ENCODE results near the gene TRA2A. TPM values are rescaled to one million over a fixed set of nuclear protein-coding genes. Genes with fewer than 3 reads are reported as not detected.

TRA2A gene
- polyA plus RNA-seq, 2 donors = 54.6 to 93.7 TPM

DNA sequence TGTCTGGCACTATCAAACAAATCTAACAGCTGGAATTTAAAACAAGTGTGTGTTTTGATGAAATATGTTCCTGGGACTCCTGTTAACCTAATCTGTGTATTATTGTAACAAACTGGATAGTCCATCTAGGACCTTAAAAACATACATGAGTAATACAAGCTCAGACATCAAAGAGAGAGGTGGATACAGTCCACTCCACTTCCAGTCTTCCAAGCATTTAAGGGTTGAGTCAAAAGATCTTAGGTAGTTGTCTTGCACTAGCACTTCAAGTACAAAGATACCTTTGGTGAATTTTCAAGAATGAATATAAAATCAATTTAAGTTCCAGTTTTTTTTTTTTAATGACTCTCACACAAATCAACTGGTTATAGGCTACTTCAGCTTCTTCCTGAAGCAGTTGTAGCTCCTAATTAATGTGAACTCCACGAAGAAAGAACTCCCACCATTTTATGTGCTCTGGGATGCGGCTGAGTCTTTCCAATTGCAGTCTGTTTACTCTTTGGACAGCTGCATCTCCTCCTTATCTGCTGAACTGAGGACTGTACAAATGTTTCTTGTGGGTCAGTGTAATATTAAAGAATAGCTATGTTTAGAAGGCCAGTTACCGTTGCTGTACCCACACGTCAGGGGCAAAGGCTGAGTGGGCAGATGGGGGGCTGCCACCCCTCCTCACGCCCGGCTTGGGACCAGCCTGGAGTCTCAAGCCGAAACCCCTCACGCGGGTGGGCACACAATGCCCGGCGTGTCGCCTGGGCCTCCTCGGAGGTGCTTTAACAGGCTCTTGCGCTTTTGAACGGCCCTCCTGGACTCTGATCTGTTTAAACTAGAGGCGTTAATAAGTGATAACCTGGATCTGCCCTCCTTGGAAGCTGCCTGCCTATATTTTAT, 58.6 kb downstream of the TRA2A start:
- Histone ChIP-seq H3K27ac (ENCODE audit: low read depth in 2 of 2, low read length in 1 of 2) (no peak overlapping the region), H3K27me3 (ENCODE audit: control insufficient read depth in 1 of 2, insufficient read depth in 2 of 2, low read length in 2 of 2) (peaks cover 0 to 46% of the 10 kb centered on the region in 2 donors), H3K36me3 (ENCODE audit: control insufficient read depth in 2 of 2, insufficient read depth in 2 of 2, low read length in 1 of 2) (no peaks in the 10 kb centered on the region), H3K4me1 (ENCODE audit: control insufficient read depth in 2 of 2, insufficient read depth in 2 of 2, low read length in 1 of 2) (peaks cover 17 to 24% of the 10 kb centered on the region in 2 donors), H3K9me3 (ENCODE audit: control insufficient read depth in 2 of 2, insufficient read depth in 1 of 2, low read depth in 1 of 2, low read length in 1 of 2) (peaks cover 0 to 4% of the 10 kb centered on the region in 2 donors), H3K4me3 (ENCODE audit: low read depth in 1 of 2, low read length in 2 of 2) (peak overlapping the region in 1 of 2 donors; percentile 47)
- 24 to 30% methylated on average over 16 of the region's 16 CpGs for WGBS, 2 donors

DNA sequence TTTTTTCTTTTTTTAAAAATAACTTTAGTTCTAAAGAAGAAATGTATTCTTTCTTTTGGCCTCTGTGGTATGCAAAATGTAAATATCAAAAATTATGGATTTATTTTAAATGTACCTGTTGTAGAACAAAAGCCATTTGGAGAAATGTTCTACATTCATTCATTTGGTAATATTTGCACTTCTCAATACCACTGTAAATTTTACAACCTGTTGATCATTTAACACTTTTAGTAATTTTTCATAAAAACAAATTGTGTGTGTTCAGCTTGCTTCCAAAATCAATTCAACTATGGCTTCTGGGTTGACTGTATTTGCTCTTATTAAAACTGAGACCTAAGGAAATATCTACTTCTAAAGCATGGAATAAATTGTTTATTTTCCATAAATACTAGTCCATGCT, 59.2 kb downstream of the TRA2A start:
- H3K36me3 ChIP-seq (ENCODE audit: control insufficient read depth in 2 of 2, insufficient read depth in 2 of 2, low read length in 1 of 2) = no peaks in the 10 kb centered on the region
- H3K27ac ChIP-seq (ENCODE audit: low read depth in 2 of 2, low read length in 1 of 2) = no peak overlapping the region
- peaks cover 17 to 27% of the 10 kb centered on the region in 2 donors for H3K4me1 ChIP-seq (ENCODE audit: control insufficient read depth in 2 of 2, insufficient read depth in 2 of 2, low read length in 1 of 2)
- H3K27me3 ChIP-seq (ENCODE audit: control insufficient read depth in 1 of 2, insufficient read depth in 2 of 2, low read length in 2 of 2) = peaks cover 0 to 51% of the 10 kb centered on the region in 2 donors
- no peak overlapping the region for H3K4me3 ChIP-seq (ENCODE audit: low read depth in 1 of 2, low read length in 2 of 2)
- H3K9me3 ChIP-seq (ENCODE audit: control insufficient read depth in 2 of 2, insufficient read depth in 1 of 2, low read depth in 1 of 2, low read length in 1 of 2) = peaks cover 0 to 4% of the 10 kb centered on the region in 2 donors

DNA sequence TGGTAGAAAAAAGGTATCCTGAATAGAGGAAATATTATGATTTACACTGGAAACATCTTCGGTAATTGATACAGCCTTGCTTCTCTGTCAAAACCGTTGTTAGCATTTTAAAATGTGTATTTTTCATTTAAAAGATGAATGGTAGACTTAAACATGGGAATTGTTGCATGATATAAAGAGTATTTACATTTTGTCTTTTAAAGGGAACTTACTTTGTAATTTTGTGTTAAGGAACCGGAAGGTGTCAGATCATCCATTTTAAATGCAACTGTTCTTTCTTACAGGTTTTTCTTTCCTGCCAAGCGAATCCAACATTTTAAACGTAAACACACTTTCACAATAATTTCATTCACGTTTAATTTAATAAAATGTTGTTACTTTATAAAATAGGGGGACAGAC, 59.7 kb downstream of the TRA2A start:
- Histone ChIP-seq H3K27ac (ENCODE audit: low read depth in 2 of 2, low read length in 1 of 2) (no peak overlapping the region), H3K27me3 (ENCODE audit: control insufficient read depth in 1 of 2, insufficient read depth in 2 of 2, low read length in 2 of 2) (peaks cover 0 to 51% of the 10 kb centered on the region in 2 donors), H3K9me3 (ENCODE audit: control insufficient read depth in 2 of 2, insufficient read depth in 1 of 2, low read depth in 1 of 2, low read length in 1 of 2) (peaks cover 0 to 4% of the 10 kb centered on the region in 2 donors), H3K36me3 (ENCODE audit: control insufficient read depth in 2 of 2, insufficient read depth in 2 of 2, low read length in 1 of 2) (no peaks in the 10 kb centered on the region), H3K4me3 (ENCODE audit: low read depth in 1 of 2, low read length in 2 of 2) (no peak overlapping the region), H3K4me1 (ENCODE audit: control insufficient read depth in 2 of 2, insufficient read depth in 2 of 2, low read length in 1 of 2) (peaks cover 17 to 27% of the 10 kb centered on the region in 2 donors)
- 66 to 81% methylated on average over 6 of the region's 6 CpGs for WGBS, 2 donors

DNA sequence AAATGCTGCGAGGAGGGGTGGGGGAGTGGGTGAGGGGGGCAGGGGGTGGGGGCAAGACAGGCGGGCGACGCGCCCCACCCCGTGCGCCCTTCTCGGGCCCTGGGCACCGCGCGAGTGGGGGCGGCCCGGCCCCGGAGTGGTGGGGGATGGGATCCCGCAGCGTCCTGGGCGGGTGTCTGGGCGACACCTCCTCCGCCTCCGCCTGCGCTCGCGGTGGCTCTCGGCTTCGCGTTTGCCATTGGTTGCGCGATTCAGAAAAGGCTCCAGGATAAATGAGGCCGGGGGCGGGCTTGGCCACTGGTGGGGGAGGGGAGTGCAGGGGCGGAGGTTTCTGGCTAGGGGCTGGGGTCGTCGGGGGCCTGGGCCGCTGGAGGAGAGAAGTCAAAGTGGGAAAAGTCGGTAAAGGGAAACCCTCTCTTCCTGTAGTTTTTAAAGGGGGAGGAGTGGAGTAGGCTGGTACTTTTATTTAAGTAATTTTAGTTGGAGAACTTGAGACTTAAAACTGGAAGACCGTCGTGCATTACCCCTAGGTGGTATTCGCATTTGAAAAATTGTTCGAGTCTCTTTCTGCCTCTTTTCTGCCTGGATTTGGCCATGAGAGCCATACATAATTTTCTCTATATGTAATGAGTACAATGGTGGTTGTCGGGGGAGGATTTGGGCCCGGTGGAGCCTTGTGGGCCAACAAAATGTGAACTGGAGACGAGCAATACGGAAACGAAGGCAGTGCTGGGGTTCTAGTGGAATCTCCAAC, 60.5 kb downstream of the TRA2A start:
- H3K27me3 ChIP-seq (ENCODE audit: control insufficient read depth in 1 of 2, insufficient read depth in 2 of 2, low read length in 2 of 2) = peaks cover 0 to 51% of the 10 kb centered on the region in 2 donors
- H3K4me3 ChIP-seq (ENCODE audit: low read depth in 1 of 2, low read length in 2 of 2) = peak overlapping the region in 1 of 2 donors; percentile 65
- H3K27ac ChIP-seq (ENCODE audit: low read depth in 2 of 2, low read length in 1 of 2) = no peak overlapping the region
- no peaks in the 10 kb centered on the region for H3K36me3 ChIP-seq (ENCODE audit: control insufficient read depth in 2 of 2, insufficient read depth in 2 of 2, low read length in 1 of 2)
- peaks cover 17 to 27% of the 10 kb centered on the region in 2 donors for H3K4me1 ChIP-seq (ENCODE audit: control insufficient read depth in 2 of 2, insufficient read depth in 2 of 2, low read length in 1 of 2)
- WGBS, 2 donors = 9 to 11% methylated on average over 37 to 44 of the region's 44 CpGs
- H3K9me3 ChIP-seq (ENCODE audit: control insufficient read depth in 2 of 2, insufficient read depth in 1 of 2, low read depth in 1 of 2, low read length in 1 of 2) = peaks cover 0 to 4% of the 10 kb centered on the region in 2 donors

DNA sequence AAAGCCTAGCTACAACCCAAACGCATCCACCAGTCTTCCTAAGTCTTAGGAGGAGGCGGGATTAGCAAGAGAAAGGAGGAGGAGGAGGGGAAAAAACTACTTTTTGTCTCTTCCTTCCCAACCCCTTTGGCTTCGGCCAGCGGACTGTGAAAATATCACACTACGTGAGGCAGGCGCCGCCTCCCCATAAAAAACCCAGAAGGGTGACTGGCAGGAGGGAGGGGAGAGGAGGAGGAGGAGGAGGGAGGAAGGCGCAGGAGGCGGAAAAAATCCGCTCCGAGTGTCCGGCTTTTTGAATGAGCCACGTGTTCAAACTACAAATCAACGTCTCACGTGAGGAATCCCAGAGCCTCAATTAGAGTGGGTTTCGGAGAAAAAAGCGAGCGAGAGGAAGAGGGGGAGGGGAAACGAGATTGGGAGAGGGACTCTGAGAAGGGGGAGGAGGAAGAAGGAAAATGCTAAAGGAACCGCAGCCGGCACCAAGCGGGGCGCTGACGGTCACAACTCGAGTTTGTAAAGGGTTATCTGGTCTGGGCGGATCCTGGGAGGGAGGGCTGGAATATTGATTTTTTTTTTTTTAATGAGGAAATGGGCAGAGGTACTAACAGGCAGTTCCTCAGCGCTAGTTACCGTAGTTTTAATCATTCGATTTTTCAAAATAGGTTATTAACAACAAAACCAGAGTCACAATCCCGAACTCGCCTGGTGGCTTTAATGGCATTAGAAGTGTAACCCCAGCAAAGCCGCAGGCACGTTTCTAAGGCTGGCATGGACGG, 61.3 kb downstream of the TRA2A start, which contains the start of gene IGF2BP3:
TSS of gene IGF2BP3 (minus strand) at position 162 of the 776 bp plus-strand sequence. CDS start 381 bp downstream, outside the sequence.
- Histone ChIP-seq H3K36me3 (ENCODE audit: control insufficient read depth in 2 of 2, insufficient read depth in 2 of 2, low read length in 1 of 2) (no peaks in the 10 kb centered on the region), H3K4me1 (ENCODE audit: control insufficient read depth in 2 of 2, insufficient read depth in 2 of 2, low read length in 1 of 2) (peaks cover 17 to 27% of the 10 kb centered on the region in 2 donors), H3K4me3 (ENCODE audit: low read depth in 1 of 2, low read length in 2 of 2) (peak within 1 kb of the TSS; percentile 36 to 65), H3K9me3 (ENCODE audit: control insufficient read depth in 2 of 2, insufficient read depth in 1 of 2, low read depth in 1 of 2, low read length in 1 of 2) (peaks cover 0 to 4% of the 10 kb centered on the region in 2 donors), H3K27ac (ENCODE audit: low read depth in 2 of 2, low read length in 1 of 2) (no peak within 1 kb of the TSS), H3K27me3 (ENCODE audit: control insufficient read depth in 1 of 2, insufficient read depth in 2 of 2, low read length in 2 of 2) (peaks cover 0 to 51% of the 10 kb centered on the region in 2 donors)
- 1 to 2% methylated on average over 34 of the region's 34 CpGs for WGBS, 2 donors

DNA sequence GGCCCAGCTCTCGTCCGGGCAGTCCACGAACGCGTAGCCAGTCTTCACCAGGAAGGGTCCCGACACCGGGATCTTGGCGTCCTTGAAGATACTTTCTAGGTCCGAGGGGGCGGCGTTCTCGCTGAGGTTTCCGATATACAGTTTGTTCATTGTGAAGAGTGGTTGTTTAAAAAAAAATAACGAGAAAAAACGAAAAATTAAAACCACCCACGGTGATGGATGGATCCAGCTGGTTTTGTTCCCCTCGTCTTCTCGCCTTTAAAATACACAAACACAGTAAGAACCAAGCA, 61.9 kb downstream of the TRA2A start:
- no peak overlapping the region for H3K27ac ChIP-seq (ENCODE audit: low read depth in 2 of 2, low read length in 1 of 2)
- peaks cover 0 to 50% of the 10 kb centered on the region in 2 donors for H3K27me3 ChIP-seq (ENCODE audit: control insufficient read depth in 1 of 2, insufficient read depth in 2 of 2, low read length in 2 of 2)
- WGBS, 2 donors = 2 to 5% methylated on average over 18 of the region's 18 CpGs
- peaks cover 0 to 4% of the 10 kb centered on the region in 2 donors for H3K9me3 ChIP-seq (ENCODE audit: control insufficient read depth in 2 of 2, insufficient read depth in 1 of 2, low read depth in 1 of 2, low read length in 1 of 2)
- peaks cover 17 to 27% of the 10 kb centered on the region in 2 donors for H3K4me1 ChIP-seq (ENCODE audit: control insufficient read depth in 2 of 2, insufficient read depth in 2 of 2, low read length in 1 of 2)
- peak overlapping the region; percentile 36 to 65 for H3K4me3 ChIP-seq (ENCODE audit: low read depth in 1 of 2, low read length in 2 of 2)
- no peaks in the 10 kb centered on the region for H3K36me3 ChIP-seq (ENCODE audit: control insufficient read depth in 2 of 2, insufficient read depth in 2 of 2, low read length in 1 of 2)

DNA sequence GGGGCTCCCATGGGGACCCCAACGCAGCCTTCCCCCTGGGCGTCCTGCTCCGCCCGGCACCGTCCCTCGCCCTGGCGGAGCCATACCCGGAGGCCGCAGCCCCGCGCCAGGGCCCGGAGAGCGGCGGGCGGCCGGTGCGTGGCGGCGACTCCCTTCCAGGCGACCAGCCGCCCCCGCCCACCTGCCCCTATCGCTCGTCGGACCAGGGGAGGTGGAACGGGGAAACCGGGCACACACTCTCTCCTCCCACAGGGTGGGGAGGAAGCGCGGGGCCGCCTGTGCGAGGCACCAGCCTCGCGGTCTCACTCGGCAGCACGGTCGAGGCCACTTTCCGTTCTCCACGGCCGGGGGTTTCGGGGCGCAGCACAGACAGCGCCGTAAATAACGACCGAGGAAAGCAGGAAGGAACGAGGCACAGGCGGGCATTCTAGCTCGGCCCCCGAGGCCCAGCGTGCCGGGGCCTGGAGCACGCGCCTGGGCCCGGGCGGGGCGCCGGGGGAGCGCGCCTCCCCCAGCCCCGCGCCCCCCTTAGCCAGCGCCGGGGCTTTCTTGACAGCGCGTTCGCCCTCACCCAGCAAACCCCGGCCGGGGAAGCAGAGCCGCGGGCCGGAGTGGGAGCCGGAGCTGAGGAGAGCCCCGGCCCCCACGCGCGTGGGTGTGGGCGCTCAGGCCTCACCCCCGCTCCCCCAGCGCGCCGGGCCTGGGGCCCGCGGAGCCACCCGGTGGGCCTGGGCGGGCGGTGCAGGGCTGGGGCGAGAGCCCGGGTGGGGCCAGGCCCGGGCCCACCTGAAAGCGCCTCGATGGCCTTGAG, 62.4 kb downstream of the TRA2A start:
- no peak overlapping the region for H3K27ac ChIP-seq (ENCODE audit: low read depth in 2 of 2, low read length in 1 of 2)
- no peaks in the 10 kb centered on the region for H3K36me3 ChIP-seq (ENCODE audit: control insufficient read depth in 2 of 2, insufficient read depth in 2 of 2, low read length in 1 of 2)
- H3K4me1 ChIP-seq (ENCODE audit: control insufficient read depth in 2 of 2, insufficient read depth in 2 of 2, low read length in 1 of 2) = peaks cover 17 to 25% of the 10 kb centered on the region in 2 donors
- H3K4me3 ChIP-seq (ENCODE audit: low read depth in 1 of 2, low read length in 2 of 2) = peak overlapping the region; percentile 36 to 65
- H3K9me3 ChIP-seq (ENCODE audit: control insufficient read depth in 2 of 2, insufficient read depth in 1 of 2, low read depth in 1 of 2, low read length in 1 of 2) = peaks cover 0 to under 1% of the 10 kb centered on the region in 2 donors
- 1 to 2% methylated on average over 65 to 91 of the region's 91 CpGs for WGBS, 2 donors
- peaks cover 0 to 44% of the 10 kb centered on the region in 2 donors for H3K27me3 ChIP-seq (ENCODE audit: control insufficient read depth in 1 of 2, insufficient read depth in 2 of 2, low read length in 2 of 2)

DNA sequence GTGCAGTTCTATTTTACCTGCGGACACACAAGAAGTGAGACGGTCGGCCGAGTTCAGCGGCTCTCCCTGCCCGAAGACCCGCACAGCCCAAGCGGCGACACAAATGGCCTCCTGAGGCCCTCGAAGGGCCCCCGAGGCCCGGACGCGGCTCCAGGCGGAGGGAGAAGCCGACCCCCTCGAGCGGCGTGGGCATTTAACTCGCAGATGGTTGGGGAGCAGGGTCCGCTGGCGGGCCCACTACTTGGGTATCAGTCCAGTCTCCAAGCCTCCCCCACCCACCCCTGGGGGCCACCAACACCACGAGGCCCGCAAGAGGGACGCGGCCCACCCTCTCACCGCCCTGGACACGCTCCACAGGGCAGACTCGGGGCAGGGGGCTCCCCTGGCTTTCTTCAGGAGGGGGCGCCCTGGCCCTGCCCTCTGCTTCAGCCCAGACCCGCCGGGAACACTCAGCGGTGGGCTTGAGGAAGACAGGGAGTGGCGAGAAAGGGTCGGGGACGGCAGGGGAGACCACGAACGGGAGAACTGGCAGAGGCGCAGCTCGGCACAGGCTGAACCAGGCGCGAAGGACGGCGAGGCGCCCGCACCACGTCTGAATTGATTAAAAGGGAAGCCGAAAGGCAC, 63.1 kb downstream of the TRA2A start:
- H3K27me3 ChIP-seq (ENCODE audit: control insufficient read depth in 1 of 2, insufficient read depth in 2 of 2, low read length in 2 of 2) = peaks cover 0 to 38% of the 10 kb centered on the region in 2 donors
- H3K36me3 ChIP-seq (ENCODE audit: control insufficient read depth in 2 of 2, insufficient read depth in 2 of 2, low read length in 1 of 2) = no peaks in the 10 kb centered on the region
- H3K4me1 ChIP-seq (ENCODE audit: control insufficient read depth in 2 of 2, insufficient read depth in 2 of 2, low read length in 1 of 2) = peaks cover 17 to 19% of the 10 kb centered on the region in 2 donors
- WGBS, 2 donors = 3 to 5% methylated on average over 35 to 48 of the region's 48 CpGs
- H3K9me3 ChIP-seq (ENCODE audit: control insufficient read depth in 2 of 2, insufficient read depth in 1 of 2, low read depth in 1 of 2, low read length in 1 of 2) = no peaks in the 10 kb centered on the region
- no peak overlapping the region for H3K27ac ChIP-seq (ENCODE audit: low read depth in 2 of 2, low read length in 1 of 2)
- peak overlapping the region; percentile 36 to 65 for H3K4me3 ChIP-seq (ENCODE audit: low read depth in 1 of 2, low read length in 2 of 2)

Measured in esophagus (tissue), 2 donors.